ENCODE measurements around the gene MARF1. TPM values are rescaled to one million over a fixed set of nuclear protein-coding genes. Genes with fewer than 3 reads are reported as not detected.
"Not testable (repeated sequence)": the region's sequence is repeated elsewhere in the genome, so short reads cannot be mapped to it uniquely, and the experiment has no call there.

The MARF1 gene
- total RNA-seq (2014; rRNA removed; shearing (Covaris generic)), result 5.3 and 8.2 TPM in 2 replicates

- Histone ChIP-seq H3K27me3 (ENCODE audit: control insufficient read depth, insufficient read depth, low read length) (no peaks in the 10 kb centered on the region), H3K36me3 (replicated peaks; ENCODE audit: control insufficient read depth, insufficient read depth, low read length) (peaks cover 3% of the 10 kb centered on the region; the same call in 1 of the 2 replicates), H3K4me3 (ENCODE audit: insufficient read depth, low read depth, low read length) (peak within 1 kb of the TSS; percentile 87)
- DNase-seq, result peak; percentile 94
Observed at GRCh38 chr16:15643048-15643945, at the start of gene MARF1. Gene MARF1, minus strand, starts transcription at chr16:15643154. Its CDS starts 3,921 bp downstream, at chr16:15639233.

- peaks cover 20% of the 10 kb centered on the region for H3K36me3 ChIP-seq (replicated peaks; ENCODE audit: control insufficient read depth, insufficient read depth, low read length)
- not testable (repeated sequence) for H3K4me3 ChIP-seq (ENCODE audit: insufficient read depth, low read depth, low read length); DNase-seq; H3K27me3 ChIP-seq (ENCODE audit: control insufficient read depth, insufficient read depth, low read length)
Observed at GRCh38 chr16:15692508-15692907, 49.6 kb upstream of the MARF1 start.

- Histone ChIP-seq H3K36me3 (replicated peaks; ENCODE audit: control insufficient read depth, insufficient read depth, low read length) (peaks cover 17% of the 10 kb centered on the region), H3K27me3 (ENCODE audit: control insufficient read depth, insufficient read depth, low read length) (no peaks in the 10 kb centered on the region), H3K4me3 (ENCODE audit: insufficient read depth, low read depth, low read length) (no peak overlapping the region)
- no peak for DNase-seq
Observed at GRCh38 chr16:15691046-15691445, 48.1 kb upstream of the MARF1 start.

DNA sequence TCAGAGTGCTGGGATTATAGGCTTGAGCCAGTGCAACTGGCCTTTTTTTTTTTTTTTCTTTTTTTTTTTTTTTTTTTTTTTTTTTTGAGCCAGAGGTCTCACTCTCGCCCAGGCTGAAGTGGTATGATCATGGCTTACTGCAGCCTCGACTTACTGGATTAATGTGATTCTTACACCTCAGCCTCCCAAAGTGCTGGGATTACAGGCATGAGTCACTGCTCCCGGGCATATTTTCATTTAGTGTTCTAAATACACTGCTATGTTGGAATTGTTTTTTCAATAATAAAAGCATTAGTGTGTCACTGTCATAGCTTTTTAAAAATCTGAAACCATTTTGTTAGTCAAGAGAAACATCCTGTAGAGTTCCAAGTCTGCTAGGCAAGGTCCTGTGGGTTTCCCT, 47.3 kb upstream of the MARF1 start:
- no peak for DNase-seq
- Histone ChIP-seq H3K36me3 (replicated peaks; ENCODE audit: control insufficient read depth, insufficient read depth, low read length) (peaks cover 17% of the 10 kb centered on the region), H3K4me3 (ENCODE audit: insufficient read depth, low read depth, low read length) (no peak overlapping the region), H3K27me3 (ENCODE audit: control insufficient read depth, insufficient read depth, low read length) (no peaks in the 10 kb centered on the region)

- no peak for DNase-seq
- peaks cover 12% of the 10 kb centered on the region for H3K36me3 ChIP-seq (replicated peaks; ENCODE audit: control insufficient read depth, insufficient read depth, low read length)
- no peak overlapping the region for H3K4me3 ChIP-seq (ENCODE audit: insufficient read depth, low read depth, low read length)
- H3K27me3 ChIP-seq (ENCODE audit: control insufficient read depth, insufficient read depth, low read length), result no peaks in the 10 kb centered on the region
Observed at GRCh38 chr16:15689290-15689689, 46.3 kb upstream of the MARF1 start.

- Histone ChIP-seq H3K36me3 (replicated peaks; ENCODE audit: control insufficient read depth, insufficient read depth, low read length) (peaks cover 9% of the 10 kb centered on the region), H3K4me3 (ENCODE audit: insufficient read depth, low read depth, low read length) (no peak overlapping the region), H3K27me3 (ENCODE audit: control insufficient read depth, insufficient read depth, low read length) (no peaks in the 10 kb centered on the region)
- DNase-seq, result no peak
Observed at GRCh38 chr16:15686287-15686686, 43.3 kb upstream of the MARF1 start.

DNA sequence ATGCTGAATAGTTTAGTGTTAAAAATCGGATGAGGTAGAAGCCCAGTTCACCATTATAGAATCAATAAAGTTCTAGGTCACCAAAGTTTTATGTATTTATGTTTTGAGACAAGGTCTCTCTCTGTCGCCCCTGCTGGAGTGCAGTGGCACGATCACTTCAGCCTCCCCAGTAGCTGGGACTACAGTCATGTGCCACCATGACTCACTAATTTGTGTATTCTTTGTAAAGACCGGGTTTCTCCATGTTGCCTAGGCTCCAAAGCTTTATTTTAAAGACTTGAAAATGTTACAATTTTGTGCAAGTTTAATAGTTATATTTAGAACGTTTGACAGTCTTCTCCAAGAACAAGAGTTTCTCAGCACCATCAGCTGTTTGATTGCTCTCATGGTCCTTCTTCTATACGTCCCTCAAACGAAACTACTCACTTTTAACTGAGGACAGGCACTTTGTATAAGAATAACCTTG, 39.2 kb upstream of the MARF1 start:
- Histone ChIP-seq H3K4me3 (ENCODE audit: insufficient read depth, low read depth, low read length) (no peak overlapping the region), H3K36me3 (replicated peaks; ENCODE audit: control insufficient read depth, insufficient read depth, low read length) (peaks cover 7% of the 10 kb centered on the region), H3K27me3 (ENCODE audit: control insufficient read depth, insufficient read depth, low read length) (no peaks in the 10 kb centered on the region)
- DNase-seq, result peak; percentile 48

DNA sequence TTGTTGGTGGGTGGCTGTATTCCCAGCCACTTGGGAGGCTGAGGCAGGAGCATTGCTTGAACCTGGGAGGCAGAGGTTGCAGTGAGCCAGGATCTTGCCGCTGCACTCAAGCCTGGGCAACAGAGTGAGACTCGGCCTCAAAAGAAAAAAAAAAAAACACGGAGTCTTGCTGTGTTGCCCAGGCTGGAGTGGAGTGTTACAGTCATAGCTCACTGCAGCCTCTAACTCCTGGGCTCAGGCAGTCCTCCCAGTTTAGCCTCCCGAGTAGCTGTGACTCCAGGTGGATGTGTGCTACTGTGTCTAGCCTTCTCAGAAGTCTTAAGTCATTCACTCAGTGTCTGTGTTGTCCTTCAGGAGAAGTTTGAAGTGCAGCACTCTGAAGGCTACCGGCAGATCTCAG, 34.5 kb upstream of the MARF1 start:
- no peaks in the 10 kb centered on the region for H3K27me3 ChIP-seq (ENCODE audit: control insufficient read depth, insufficient read depth, low read length)
- H3K36me3 ChIP-seq (replicated peaks; ENCODE audit: control insufficient read depth, insufficient read depth, low read length), result peaks cover 4% of the 10 kb centered on the region
- no peak overlapping the region for H3K4me3 ChIP-seq (ENCODE audit: insufficient read depth, low read depth, low read length)
- no peak for DNase-seq

- no peak overlapping the region for H3K4me3 ChIP-seq (ENCODE audit: insufficient read depth, low read depth, low read length)
- no peak for DNase-seq
- peaks cover 4% of the 10 kb centered on the region for H3K36me3 ChIP-seq (replicated peaks; ENCODE audit: control insufficient read depth, insufficient read depth, low read length)
- H3K27me3 ChIP-seq (ENCODE audit: control insufficient read depth, insufficient read depth, low read length), result no peaks in the 10 kb centered on the region
Observed at GRCh38 chr16:15676506-15676905, 33.6 kb upstream of the MARF1 start.

DNA sequence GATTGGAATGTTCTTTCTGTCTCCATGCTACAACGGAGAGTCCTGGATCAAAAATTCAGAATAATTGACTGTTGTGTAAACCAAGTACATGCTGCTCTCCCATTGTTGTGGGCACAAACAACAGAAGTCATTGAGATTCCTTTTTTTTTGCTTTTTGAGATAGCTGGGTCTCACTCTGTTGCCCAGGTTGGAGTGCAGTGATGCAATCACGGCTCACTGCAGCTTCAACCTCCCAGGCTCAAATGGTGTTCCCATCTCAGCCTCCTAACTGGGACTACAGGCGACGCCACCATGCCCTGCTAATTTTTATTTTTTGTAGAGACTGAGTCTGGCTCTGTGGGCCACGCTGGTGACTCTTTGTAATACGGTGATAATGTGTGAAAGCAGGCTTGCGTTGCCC, 31.6 kb upstream of the MARF1 start:
- no peaks in the 10 kb centered on the region for H3K27me3 ChIP-seq (ENCODE audit: control insufficient read depth, insufficient read depth, low read length)
- peaks cover 4% of the 10 kb centered on the region for H3K36me3 ChIP-seq (replicated peaks; ENCODE audit: control insufficient read depth, insufficient read depth, low read length)
- H3K4me3 ChIP-seq (ENCODE audit: insufficient read depth, low read depth, low read length), result no peak overlapping the region
- no peak for DNase-seq

- peaks cover 6% of the 10 kb centered on the region for H3K36me3 ChIP-seq (replicated peaks; ENCODE audit: control insufficient read depth, insufficient read depth, low read length)
- DNase-seq, result no peak
- H3K27me3 ChIP-seq (ENCODE audit: control insufficient read depth, insufficient read depth, low read length), result no peaks in the 10 kb centered on the region
- H3K4me3 ChIP-seq (ENCODE audit: insufficient read depth, low read depth, low read length), result no peak overlapping the region
Observed at GRCh38 chr16:15672514-15673167, 29.7 kb upstream of the MARF1 start.

GRCh38 chr16:15672127-15672513, 29.2 kb upstream of the MARF1 start:
- not testable (repeated sequence) for H3K36me3 ChIP-seq (replicated peaks; ENCODE audit: control insufficient read depth, insufficient read depth, low read length); H3K4me3 ChIP-seq (ENCODE audit: insufficient read depth, low read depth, low read length); H3K27me3 ChIP-seq (ENCODE audit: control insufficient read depth, insufficient read depth, low read length); DNase-seq

DNA sequence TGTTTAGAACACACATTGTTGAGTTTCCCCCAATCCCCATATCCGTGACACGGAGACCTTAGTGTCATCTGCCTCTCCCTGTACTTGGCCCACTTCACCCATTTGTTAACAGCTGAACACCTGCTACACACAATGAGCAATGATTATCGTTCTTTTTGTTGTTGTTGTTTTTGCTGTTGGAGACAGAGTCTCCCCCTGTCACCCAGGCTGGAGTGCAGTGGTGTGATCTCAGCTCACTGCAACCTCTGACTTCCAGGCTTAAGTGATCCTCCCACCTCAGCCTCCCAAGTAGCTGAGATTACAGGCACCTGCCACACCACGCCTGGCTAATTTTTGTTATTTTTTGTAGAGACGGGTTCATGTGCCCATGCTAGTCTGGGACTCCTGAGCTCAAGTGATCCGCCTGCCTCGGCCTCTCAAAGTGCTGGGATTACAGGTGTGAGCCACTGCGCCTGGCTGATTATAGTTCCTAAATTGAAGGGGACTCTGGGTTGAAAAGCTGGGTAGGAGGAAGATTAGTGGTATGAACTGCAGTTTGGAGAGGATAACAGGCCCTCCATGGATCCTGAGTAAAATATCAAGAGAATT, 28.7 kb upstream of the MARF1 start:
- Histone ChIP-seq H3K36me3 (replicated peaks; ENCODE audit: control insufficient read depth, insufficient read depth, low read length) (peaks cover 7% of the 10 kb centered on the region), H3K4me3 (ENCODE audit: insufficient read depth, low read depth, low read length) (no peak overlapping the region), H3K27me3 (ENCODE audit: control insufficient read depth, insufficient read depth, low read length) (no peaks in the 10 kb centered on the region)
- DNase-seq, result no peak

GRCh38 chr16:15667091-15667742, 24.3 kb upstream of the MARF1 start:
- Histone ChIP-seq H3K27me3 (ENCODE audit: control insufficient read depth, insufficient read depth, low read length) (no peaks in the 10 kb centered on the region), H3K4me3 (ENCODE audit: insufficient read depth, low read depth, low read length) (no peak overlapping the region), H3K36me3 (replicated peaks; ENCODE audit: control insufficient read depth, insufficient read depth, low read length) (peaks cover 10% of the 10 kb centered on the region)
- no peak for DNase-seq

All from H7 (cell line).